IMR-90 (cell line): ENCODE results near the gene PPP4C. TPM values are rescaled to one million over a fixed set of nuclear protein-coding genes. Genes with fewer than 3 reads are reported as not detected.

Source experiments
- ATAC-seq: fragments of 200-7000 bp; cut with Tn5 transposase; 2 replicates; pipeline ENCODE4 v1.9.1; 2020; ENCODE audit warnings: low read depth, mild to moderate bottlenecking, moderate library complexity
- BruUV-seq: library from RNA; stranded (reverse); fragments of 400-500 nt; replicated peaks from 2 replicates; lab custom pipeline; 2021; lab: Mats Ljungman, UMichigan
- CTCF ChIA-PET: fragments of 300-600 bp; formaldehyde crosslinking; extraction: SDS; loops from one replicate; lab custom pipeline; 2021; ENCODE audit warnings: antibody characterized with exemption; lab: Yijun Ruan, JAX
- POLR2A ChIA-PET: fragments of 300-600 bp; sonication (Branson Sonifier 250); formaldehyde crosslinking; loops from one replicate; lab custom pipeline; 2022; ENCODE audit warnings: antibody characterized with exemption; ENCODE audit not compliant: unreplicated experiment; lab: Charles Lee
- DNase-seq: peaks from one replicate; pipeline ENCODE4 v3.0.0; 2013
- H2AFZ ChIP-seq: replicated peaks from 2 replicates; pipeline ENCODE3; 2013; ENCODE audit warnings: low read length, mild to moderate bottlenecking; ENCODE audit not compliant: poor library complexity
- H2AK5ac ChIP-seq: 2 replicates; pipeline ENCODE4 v1.6.1; 2013; ENCODE audit warnings: low read depth, low read length, inconsistent platforms
- H2AK9ac ChIP-seq: replicated peaks from 2 replicates; pipeline ENCODE3; 2013; ENCODE audit warnings: mild to moderate bottlenecking, low read depth, low read length, moderate library complexity; ENCODE audit not compliant: poor library complexity
- H2BK120ac ChIP-seq: 2 replicates; pipeline ENCODE4 v1.6.1; 2013; ENCODE audit warnings: low read depth, low read length, inconsistent platforms
- H2BK15ac ChIP-seq: 3 replicates; pipeline ENCODE4 v1.6.1; 2013; ENCODE audit warnings: low read depth, low read length, inconsistent platforms
- H2BK20ac ChIP-seq: 2 replicates; pipeline ENCODE4 v1.6.1; 2013; ENCODE audit warnings: low read depth, mild to moderate bottlenecking, inconsistent platforms, low read length, moderate library complexity
- H2BK5ac ChIP-seq: 2 replicates; pipeline ENCODE4 v1.6.1; 2013; ENCODE audit warnings: mild to moderate bottlenecking, low read depth, low read length, inconsistent platforms; ENCODE audit not compliant: poor library complexity, severe bottlenecking
- H3K14ac ChIP-seq: replicated peaks from 2 replicates; pipeline ENCODE4 v1.6.1; 2013; ENCODE audit warnings: low read depth, low read length, inconsistent platforms
- H3K18ac ChIP-seq: 2 replicates; pipeline ENCODE4 v1.6.1; 2013; ENCODE audit warnings: low read depth, low read length, control low read depth
- H3K23ac ChIP-seq: 2 replicates; pipeline ENCODE4 v1.6.1; 2013; ENCODE audit warnings: low read depth, low read length, inconsistent platforms
- H3K27ac ChIP-seq: 2 replicates; pipeline ENCODE4 v1.5.1; 2013; ENCODE audit warnings: mild to moderate bottlenecking, control low read depth, low read length; ENCODE audit not compliant: insufficient read depth
- H3K27me3 ChIP-seq: 2 replicates; pipeline ENCODE4 v1.6.1; 2013; ENCODE audit warnings: low read length; ENCODE audit not compliant: control insufficient read depth, insufficient read depth
- H3K36me3 ChIP-seq: 2 replicates; pipeline ENCODE4 v1.6.1; 2013; ENCODE audit warnings: low read length, mixed read lengths; ENCODE audit not compliant: control insufficient read depth, insufficient read depth
- H3K4ac ChIP-seq: 2 replicates; pipeline ENCODE4 v1.6.1; 2013; ENCODE audit warnings: low read depth, low read length, inconsistent platforms
- H3K4me1 ChIP-seq: 2 replicates; pipeline ENCODE4 v1.6.1; 2013; ENCODE audit warnings: low read length, mixed read lengths; ENCODE audit not compliant: control insufficient read depth, insufficient read depth
- H3K4me2 ChIP-seq: 2 replicates; pipeline ENCODE4 v1.6.1; 2013; ENCODE audit warnings: low read depth, mild to moderate bottlenecking, control low read depth, low read length, moderate library complexity
- H3K4me3 ChIP-seq: 2 replicates; pipeline ENCODE4 v1.5.1; 2013; ENCODE audit warnings: low read depth, mild to moderate bottlenecking, control low read depth, low read length, moderate library complexity; ENCODE audit not compliant: insufficient read depth
- H3K56ac ChIP-seq: 2 replicates; pipeline ENCODE4 v1.6.1; 2013; ENCODE audit warnings: low read length, inconsistent platforms; ENCODE audit not compliant: insufficient read depth; ENCODE audit errors: extremely low read depth
- H3K79me1 ChIP-seq, 2 experiments: 2 replicates each; pipeline ENCODE4 v1.6.1; 2013; ENCODE audit warnings: low read length in 2 of 2, inconsistent platforms in 1 of 2, low read depth in 1 of 2
- H3K9ac ChIP-seq: 2 replicates; pipeline ENCODE4 v1.6.1; 2013; ENCODE audit warnings: low read depth, low read length, control low read depth
- H3K9me1 ChIP-seq: 2 replicates; pipeline ENCODE4 v1.6.1; 2013; ENCODE audit warnings: low read length, inconsistent platforms; ENCODE audit not compliant: insufficient read depth
- H3K9me3 ChIP-seq: 2 replicates; pipeline ENCODE4 v1.6.1; 2013; ENCODE audit warnings: low read length; ENCODE audit not compliant: control insufficient read depth, insufficient read depth
- H4K20me1 ChIP-seq: 2 replicates; pipeline ENCODE4 v1.6.1; 2013; ENCODE audit warnings: low read length, inconsistent platforms; ENCODE audit not compliant: insufficient read depth
- H4K5ac ChIP-seq: 2 replicates; pipeline ENCODE4 v1.6.1; 2013; ENCODE audit warnings: mild to moderate bottlenecking, low read depth, low read length, control low read depth
- H4K8ac ChIP-seq, 2 experiments: 2 replicates each; pipeline ENCODE4 v1.6.1; 2013; ENCODE audit warnings: low read depth in 2 of 2, low read length in 2 of 2, control low read depth in 1 of 2, inconsistent platforms in 1 of 2
- H4K91ac ChIP-seq: 2 replicates; pipeline ENCODE4 v1.6.1; 2013; ENCODE audit warnings: low read depth, low read length, inconsistent platforms; ENCODE audit not compliant: insufficient read depth
- CTCF ChIP-seq: conservative IDR thresholded peaks from 2 replicates; pipeline ENCODE4 v1.5.1; 2012; ENCODE audit warnings: mild to moderate bottlenecking, low read depth, low read length, improper control_type of control experiment
- MAZ ChIP-seq: IDR thresholded peaks from 2 replicates; pipeline ENCODE4 v1.6.1; 2012; ENCODE audit warnings: low read depth, mild to moderate bottlenecking, low read length, improper control_type of control experiment, moderate library complexity, borderline replicate concordance
- MXI1 ChIP-seq: IDR thresholded peaks from 2 replicates; pipeline ENCODE4 v1.6.1; 2012; ENCODE audit warnings: low read depth, mild to moderate bottlenecking, low read length, moderate library complexity, borderline replicate concordance
- RAD21 ChIP-seq: IDR thresholded peaks from 2 replicates; pipeline ENCODE4 v1.6.1; 2012; ENCODE audit warnings: low read length, improper control_type of control experiment
- USF2 ChIP-seq: fragments of 150-350 bp; IDR thresholded peaks from 2 replicates; pipeline ENCODE4 v1.6.1; 2017; ENCODE audit warnings: mild to moderate bottlenecking, antibody characterized with exemption, low read length, low read depth
- WGBS, 2 experiments: methylation state at CpG; one replicate each; pipeline versions ENCODE4 v1.1.5 to v1.1.7; 2013; ENCODE audit warnings: missing lambda C conversion rate in 2 of 2; ENCODE audit not compliant: insufficient read length in 1 of 2; ENCODE audit errors: extremely low coverage in 2 of 2; 5-methylcytosine and 5-hydroxymethylcytosine counted together
- dilution Hi-C: fragments of 300-500 bp; cut with HindIII; formaldehyde crosslinking; loops from one replicate; pipeline ENCODE4 v1.14.3; 2018; ENCODE audit warnings: low sequenced_read_pairs; ENCODE audit not compliant: unreplicated experiment
- in situ Hi-C: fragments of 300-500 bp; cut with MboI; formaldehyde crosslinking; loops from 3 replicates; pipeline ENCODE4 v1.14.3; 2019; ENCODE audit warnings: low sequenced_read_pairs, inconsistent platforms, mixed read lengths
- intact Hi-C: fragments of 100-400 bp; cut with micrococcal nuclease; formaldehyde crosslinking; loops from 2 replicates; pipeline ENCODE4 v1.10.0; 2022
- polyA plus RNA-seq, 3 experiments: library from polyadenylated mRNA; depleted of rRNA; stranded (reverse); fragments of >200 nt; gene quantifications; 2 replicates each; pipeline ENCODE4 v1.2.3, GENCODE V29; 2012; ENCODE audit warnings: low replicate concordance in 1 of 3
- total RNA-seq: library from RNA; depleted of rRNA; stranded (reverse); fragments of >200 nt; gene quantifications from 2 replicates; pipeline ENCODE4 v1.2.3, GENCODE V29; 2012

PPP4C gene
- total and polyA plus RNA-seq, 2 of the 4 experiments (the other 2 are of a cell fraction): 200 to 209 TPM

GRCh38 chr16:30063893-30064728 is 11.7 kb upstream of the PPP4C start:
- Histone ChIP-seq H3K14ac (peak overlapping the region; percentile 100), H3K23ac (peak overlapping the region; percentile 99), H3K4me1 (peaks cover 30% of the 10 kb centered on the region), H3K79me1 (peaks cover 20 to 42% of the 10 kb centered on the region in 2 experiments; a peak in 3 of 4 replicates), H3K9me1 (peaks cover 21% of the 10 kb centered on the region), H2AK5ac (peak overlapping the region; percentile 98), H3K4me2 (peak overlapping the region; percentile 93), H2AFZ (peak overlapping the region; percentile 89), H3K4me3 (peak overlapping the region; percentile 57), H2BK120ac (peak overlapping the region; percentile 98), H3K56ac (peak overlapping the region; percentile 94), H2BK15ac (peak overlapping the region; percentile 16; the same call in 2 of the 3 replicates), H2BK5ac (peak overlapping the region; percentile 99), H3K36me3 (peaks cover 26% of the 10 kb centered on the region), H3K18ac (peak overlapping the region; percentile 93), H3K27me3 (no peaks in the 10 kb centered on the region), H3K9ac (peak overlapping the region; percentile 92), H2AK9ac (peak overlapping the region; percentile 100), H4K20me1 (peaks cover 35% of the 10 kb centered on the region), H3K9me3 (no peaks in the 10 kb centered on the region), H4K5ac (peak overlapping the region; percentile 98), H2BK20ac (0 out of 2 replicates have a peak overlapping the region, but pooled peaks have one; percentile 62), H3K27ac (peak overlapping the region; percentile 97), H3K4ac (peak overlapping the region; percentile 100), H4K91ac (peak overlapping the region; percentile 99), H4K8ac (peak overlapping the region; percentile 86 to 99)
- DNase-seq (peak; percentile 37), ATAC-seq (no peak)
- dilution Hi-C loops: no loop called here
- CTCF ChIA-PET: interaction anchor here (1.0 kb wide), 1 partner anchor 9 kb away, joined by 3 read pairs; no protein-coding TSS in a partner anchor
- in situ Hi-C loops: no loop called here
- peak; percentile 27; the same call in 1 of the 2 replicates for TF ChIP-seq RAD21
- TF ChIP-seq CTCF: peak; percentile 22; the same call in 1 of the 2 replicates
- peak; percentile 30; the same call in 1 of the 2 replicates for TF ChIP-seq MXI1
- TF ChIP-seq USF2: peak; percentile 81
- TF ChIP-seq MAZ: no peak
- intact Hi-C loops: no loop called here
- POLR2A ChIA-PET: interaction anchor here (0.6 kb wide), 1 partner anchor 12 kb away, joined by 5 read pairs; no protein-coding TSS in a partner anchor
- WGBS, 2 experiments: no CpG with 5 or more reads among the region's 27 CpGs
- BruUV-seq: no TSS peak
